GM18951 (cell line): Measurements from ENCODE around the gene RECQL.
"Not testable (repeated sequence)": the region's sequence is repeated elsewhere in the genome, so short reads cannot be mapped to it uniquely, and the experiment has no call there.

Source experiments
- POLR2A ChIP-seq: IDR thresholded peaks from 4 replicates; pipeline ENCODE4 v1.6.1; 2011; ENCODE audit warnings: mild to moderate bottlenecking; ENCODE audit not compliant: insufficient read length, insufficient read depth; ENCODE audit errors: extremely low read depth
- in situ Hi-C: fragments of 300-500 bp; cut with MboI; formaldehyde crosslinking; loops from one replicate; pipeline ENCODE4 v1.12.0; 2022; ENCODE audit warnings: low sequenced_read_pairs, mixed read lengths, inconsistent platforms; ENCODE audit not compliant: unreplicated experiment

The RECQL gene

GRCh38 chr12:21476949-21477348 is 24.5 kb downstream of the RECQL start:
- in situ Hi-C loops, result no loop called here
- no peak for TF ChIP-seq POLR2A

- in situ Hi-C loops, result no loop called here
- TF ChIP-seq POLR2A, result no peak
Measured at GRCh38 chr12:21475552-21475951, 25.9 kb downstream of the RECQL start.

- in situ Hi-C loops, result no loop called here
- TF ChIP-seq POLR2A, result no peak
Measured at GRCh38 chr12:21472197-21472823, 29.1 kb downstream of the RECQL start.

GRCh38 chr12:21471294-21471693 is 30.1 kb downstream of the RECQL start:
- in situ Hi-C loops, result no loop called here
- no peak for TF ChIP-seq POLR2A

- in situ Hi-C loops, result not testable (repeated sequence)
Measured at GRCh38 chr12:21467334-21467733, 34.1 kb downstream of the RECQL start.

- TF ChIP-seq POLR2A, result no peak
- in situ Hi-C loops, result no loop called here
Measured at GRCh38 chr12:21459474-21459873, 42.0 kb downstream of the RECQL start.

- TF ChIP-seq POLR2A, result no peak
- in situ Hi-C loops, result no loop called here
Measured at GRCh38 chr12:21456291-21456780, 45.1 kb downstream of the RECQL start.

GRCh38 chr12:21453312-21453852 is 48.1 kb downstream of the RECQL start:
- in situ Hi-C loops, result no loop called here
- no peak for TF ChIP-seq POLR2A

- no peak for TF ChIP-seq POLR2A
- in situ Hi-C loops, result no loop called here
Measured at GRCh38 chr12:21451529-21451928, 49.9 kb downstream of the RECQL start.

- in situ Hi-C loops, result no loop called here
- no peak for TF ChIP-seq POLR2A
Measured at GRCh38 chr12:21444193-21445146, 57.0 kb downstream of the RECQL start.

GRCh38 chr12:21439347-21439746 is 62.1 kb downstream of the RECQL start:
- in situ Hi-C loops, result no loop called here
- no peak for TF ChIP-seq POLR2A

- in situ Hi-C loops, result no loop called here
- no peak for TF ChIP-seq POLR2A
Measured at GRCh38 chr12:21438643-21439042, 62.8 kb downstream of the RECQL start.

- TF ChIP-seq POLR2A, result no peak
- in situ Hi-C loops, result no loop called here
Measured at GRCh38 chr12:21434699-21435098, 66.7 kb downstream of the RECQL start.
